NCI-H187 treated with DMSO at 0.1 percent for 48 hours (cell line): ENCODE measurements around the gene ANKRD17.

Experiments
- DNase-seq: peaks from one replicate; lab custom pipeline; 2025; lab: John Stamatoyannopoulos, UW

ANKRD17 gene

GRCh38 chr4:73053974-73054480, 204.6 kb downstream of the ANKRD17 start:
- DNase-seq = no peak

- DNase-seq = no peak
Observed at GRCh38 chr4:73053076-73053475, 205.5 kb downstream of the ANKRD17 start.

- DNase-seq = no peak
Observed at GRCh38 chr4:73051625-73052024, 207.0 kb downstream of the ANKRD17 start.

- no peak for DNase-seq
Observed at GRCh38 chr4:73045879-73046278, 212.7 kb downstream of the ANKRD17 start.

GRCh38 chr4:73037057-73037456, 221.5 kb downstream of the ANKRD17 start:
- no peak for DNase-seq

GRCh38 chr4:73036123-73036522, 222.5 kb downstream of the ANKRD17 start:
- DNase-seq = no peak

GRCh38 chr4:73034896-73035295, 223.7 kb downstream of the ANKRD17 start:
- no peak for DNase-seq

- no peak for DNase-seq
Observed at GRCh38 chr4:73028621-73029020, 230.0 kb downstream of the ANKRD17 start.
